ENCODE results near the gene NEK8. TPM values are rescaled to one million over a fixed set of nuclear protein-coding genes. Genes with fewer than 3 reads are reported as not detected.

The NEK8 gene
- total RNA-seq, 2 donors from 2014 or later: 5.1 to 13.2 TPM

- Histone ChIP-seq H3K27ac (peak overlapping the region; percentile 99), H3K9me3 (no peaks in the 10 kb centered on the region), H3K4me3 (peak overlapping the region; percentile 63 to 76), H3K36me3 (peaks cover 5 to 7% of the 10 kb centered on the region in 2 donors), H3K4me1 (replicated peaks) (peaks cover 13% of the 10 kb centered on the region), H3K27me3 (replicated peaks; ENCODE audit: insufficient read depth) (no peaks in the 10 kb centered on the region)
- TF ChIP-seq POLR2A (IDR thresholded peaks at IDR 0.05) (no peak), CTCF (IDR thresholded peaks at IDR 0.05) (peak; percentile 99 to 100 (median 100)), POLR2AphosphoS5 (IDR thresholded peaks at IDR 0.05) (peak; percentile 90)
- DNase-seq (ENCODE audit: low spot score): peak; percentile 94
- intact Hi-C loops (cut with DNase I): loop anchor here (2.0 to 10.0 kb wide), 3 partner anchors 24 to 225 kb away; partner anchors contain the start of gene PHF12
- WGBS: under 1% methylated on average over 57 of the region's 57 CpGs
These were observed 1.7 kb upstream of the NEK8 start for GRCh38 chr17:28726627-28727491.

- intact Hi-C loops (cut with DNase I): loop anchor here (2.0 to 10.0 kb wide), 3 partner anchors 13 to 222 kb away; partner anchors contain the start of gene PHF12
- DNase-seq (ENCODE audit: low spot score): no peak
- no peaks in the 10 kb centered on the region for H3K9me3 ChIP-seq
- TF ChIP-seq CTCF (IDR thresholded peaks at IDR 0.05) (no peak), POLR2AphosphoS5 (IDR thresholded peaks at IDR 0.05) (no peak), POLR2A (IDR thresholded peaks at IDR 0.05) (no peak)
- H3K27me3 ChIP-seq (replicated peaks; ENCODE audit: insufficient read depth): no peaks in the 10 kb centered on the region
- H3K36me3 ChIP-seq: peaks cover 0 to 3% of the 10 kb centered on the region in 2 donors
- WGBS: 83% methylated on average over 11 of the region's 11 CpGs
- no peaks in the 10 kb centered on the region for H3K4me1 ChIP-seq (replicated peaks)
- peak overlapping the region; percentile 99 for H3K27ac ChIP-seq
- H3K4me3 ChIP-seq: no peak overlapping the region
These were observed 1.4 kb downstream of the NEK8 start for GRCh38 chr17:28729950-28730330.

GRCh38 chr17:28733346-28733745 lies 4.8 kb downstream of the NEK8 start:
- TF ChIP-seq CTCF (IDR thresholded peaks at IDR 0.05) (no peak), POLR2AphosphoS5 (IDR thresholded peaks at IDR 0.05) (no peak), POLR2A (IDR thresholded peaks at IDR 0.05) (no peak)
- no peak overlapping the region for H3K4me3 ChIP-seq
- WGBS: 72% methylated on average over 1 of the region's 1 CpG
- peaks cover 0 to 3% of the 10 kb centered on the region in 2 donors for H3K36me3 ChIP-seq
- no peak for DNase-seq (ENCODE audit: low spot score)
- intact Hi-C loops (cut with DNase I): no loop called here
- H3K27ac ChIP-seq: no peak overlapping the region
- no peaks in the 10 kb centered on the region for H3K27me3 ChIP-seq (replicated peaks; ENCODE audit: insufficient read depth)
- H3K9me3 ChIP-seq: no peaks in the 10 kb centered on the region
- H3K4me1 ChIP-seq (replicated peaks): no peaks in the 10 kb centered on the region

GRCh38 chr17:28734712-28735241 lies 6.2 kb downstream of the NEK8 start:
- Histone ChIP-seq H3K4me3 (no peak overlapping the region), H3K36me3 (peaks cover 0 to 3% of the 10 kb centered on the region in 2 donors), H3K27ac (no peak overlapping the region), H3K9me3 (no peaks in the 10 kb centered on the region), H3K4me1 (replicated peaks) (no peaks in the 10 kb centered on the region), H3K27me3 (replicated peaks; ENCODE audit: insufficient read depth) (no peaks in the 10 kb centered on the region)
- TF ChIP-seq POLR2A (IDR thresholded peaks at IDR 0.05) (no peak), POLR2AphosphoS5 (IDR thresholded peaks at IDR 0.05) (no peak), CTCF (IDR thresholded peaks at IDR 0.05) (no peak)
- intact Hi-C loops (cut with DNase I): no loop called here
- WGBS: 97% methylated on average over 10 of the region's 10 CpGs
- DNase-seq (ENCODE audit: low spot score): no peak

Data from prostate gland (tissue), 2 donors.